ENCODE results near the gene PCDHGA8. TPM values are rescaled to one million over a fixed set of nuclear protein-coding genes. Genes with fewer than 3 reads are reported as not detected.
A peak's percentile ranks its signal among the peaks of the same experiment; 100 is the strongest.
"Not testable (repeated sequence)": the region's sequence is repeated elsewhere in the genome, so short reads cannot be mapped to it uniquely, and the experiment has no call there.

Gene PCDHGA8
- total RNA-seq: 5.7 TPM

- DNase-seq (ENCODE audit: low spot score in 2 of 2): no peak
- no peak for FAIRE-seq
Observed at GRCh38 chr5:141392429-141393198, at the start of gene PCDHGA8. PCDHGA8 (plus strand) TSS chr5:141392633; CDS start chr5:141392814, 181 bp downstream.

DNA sequence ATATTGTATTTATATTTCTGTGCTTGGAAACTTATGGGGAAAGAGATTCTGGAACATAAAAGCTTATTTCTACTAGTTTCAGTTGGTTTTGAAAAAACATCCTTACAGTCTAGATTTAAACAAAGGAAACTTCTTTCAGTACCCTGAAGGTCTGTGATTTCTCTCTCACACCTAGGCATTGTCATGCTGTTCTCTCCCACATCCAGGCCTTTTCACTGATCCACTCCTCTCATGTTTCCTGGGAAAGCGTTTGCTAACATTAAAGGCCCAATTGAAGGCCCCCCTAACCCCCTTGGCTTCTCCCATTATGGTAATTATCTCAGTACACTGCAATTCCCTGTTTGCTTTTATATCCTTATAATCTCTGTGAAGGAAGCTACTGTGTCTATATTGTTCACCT, 49.7 kb upstream of the PCDHGA8 start:
- FAIRE-seq: no peak
- DNase-seq (ENCODE audit: low spot score in 2 of 2): no peak

DNA sequence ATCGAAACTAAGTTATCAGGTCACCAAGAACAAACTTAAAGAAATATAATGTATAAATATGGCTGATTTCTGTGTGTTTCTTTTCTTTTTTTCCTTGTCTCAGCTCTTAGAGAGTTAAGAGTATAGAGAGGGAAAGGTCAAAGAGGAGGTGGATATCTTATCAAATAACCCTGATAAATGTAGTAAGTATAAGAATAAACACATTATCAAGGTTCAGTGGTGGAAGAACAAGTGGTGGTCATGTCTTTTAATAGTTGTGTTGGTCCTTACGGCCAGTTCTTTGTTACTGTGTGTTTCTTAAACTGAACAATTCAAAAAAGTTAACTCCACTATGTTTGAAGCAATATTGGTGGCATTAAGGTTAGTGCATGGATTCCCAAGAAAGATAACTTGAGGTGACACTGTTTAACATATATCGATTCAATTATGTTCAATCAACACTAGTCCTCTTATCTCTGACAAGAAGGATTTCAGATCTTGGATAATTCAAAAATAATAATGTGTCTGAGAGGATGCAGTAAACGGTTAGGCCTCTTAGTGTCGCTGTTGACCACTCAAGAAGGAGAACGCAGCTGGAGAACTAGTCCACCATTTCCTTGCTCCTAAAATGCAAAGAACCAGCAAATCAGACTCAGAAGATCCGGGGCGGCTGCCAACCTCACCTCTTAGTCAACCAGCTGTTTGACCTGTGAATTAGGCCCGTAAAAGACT, 49.0 kb upstream of the PCDHGA8 start, which contains the start of gene PCDHGA3:
TSS of gene PCDHGA3 (plus strand) at position 588 of the 711 bp plus-strand sequence. CDS start 205 bp downstream, outside the sequence.
- DNase-seq (ENCODE audit: low spot score in 2 of 2) (no peak), FAIRE-seq (no peak)

DNA sequence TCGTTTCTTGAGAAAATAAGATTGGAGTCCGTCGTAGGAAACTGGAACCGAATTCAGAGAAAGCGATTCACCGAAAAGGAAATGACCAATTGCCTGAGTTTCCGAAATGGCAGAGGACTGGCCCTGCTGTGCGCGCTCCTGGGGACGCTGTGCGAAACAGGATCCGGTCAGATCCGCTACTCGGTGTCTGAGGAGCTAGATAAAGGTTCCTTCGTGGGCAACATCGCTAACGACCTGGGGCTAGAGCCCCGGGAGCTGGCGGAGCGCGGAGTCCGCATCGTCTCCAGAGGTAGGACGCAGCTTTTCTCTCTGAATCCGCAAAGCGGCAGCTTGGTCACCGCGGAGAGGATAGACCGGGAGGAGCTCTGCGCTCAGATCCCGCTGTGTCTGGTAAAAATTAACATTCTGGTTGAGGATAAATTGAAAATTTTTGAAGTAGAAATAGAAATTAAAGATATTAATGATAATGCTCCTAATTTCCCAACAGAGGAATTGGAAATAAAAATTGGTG, 48.4 kb upstream of the PCDHGA8 start:
- DNase-seq (ENCODE audit: low spot score in 2 of 2): no peak
- FAIRE-seq: no peak

DNA sequence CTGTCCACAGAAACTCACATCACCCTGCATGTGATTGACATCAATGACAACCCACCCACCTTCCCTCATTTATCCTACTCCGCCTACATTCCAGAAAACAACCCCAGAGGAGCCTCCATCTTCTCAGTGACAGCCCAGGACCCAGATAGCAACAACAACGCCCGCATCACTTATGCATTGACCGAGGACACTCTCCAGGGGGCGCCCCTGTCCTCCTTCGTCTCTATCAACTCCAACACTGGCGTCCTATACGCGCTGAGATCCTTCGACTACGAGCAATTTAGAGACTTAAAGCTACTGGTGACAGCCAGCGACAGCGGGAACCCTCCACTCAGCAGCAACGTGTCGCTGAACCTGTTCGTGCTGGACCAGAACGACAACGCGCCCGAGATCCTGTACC, 47.1 kb upstream of the PCDHGA8 start:
- FAIRE-seq: no peak

GRCh38 chr5:141346017-141346416, 46.4 kb upstream of the PCDHGA8 start:
- not testable (repeated sequence) for FAIRE-seq; DNase-seq (ENCODE audit: low spot score in 2 of 2)

More for the DNA sequence above, 47.1 kb upstream of the PCDHGA8 start:
- DNase-seq (ENCODE audit: low spot score in 2 of 2): no peak

GRCh38 chr5:141349917-141350619, 42.4 kb upstream of the PCDHGA8 start, which contains the start of gene PCDHGB1:
PCDHGB1 (plus strand) TSS chr5:141350099; CDS start chr5:141350261, 162 bp downstream.
- DNase-seq (ENCODE audit: low spot score in 2 of 2): peak in 1 of 2 donors; percentile 58

DNA sequence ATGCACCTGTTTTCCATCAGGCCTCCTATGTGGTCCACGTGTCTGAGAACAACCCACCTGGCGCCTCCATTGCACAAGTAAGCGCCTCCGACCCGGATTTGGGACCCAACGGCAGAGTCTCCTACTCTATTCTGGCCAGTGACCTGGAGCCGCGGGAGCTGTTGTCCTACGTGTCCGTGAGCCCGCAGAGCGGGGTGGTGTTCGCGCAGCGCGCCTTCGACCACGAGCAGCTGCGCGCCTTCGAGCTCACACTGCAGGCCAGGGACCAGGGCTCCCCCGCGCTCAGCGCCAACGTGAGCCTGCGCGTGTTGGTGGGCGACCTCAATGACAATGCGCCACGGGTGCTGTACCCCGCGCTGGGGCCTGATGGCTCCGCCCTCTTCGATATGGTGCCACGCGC, 40.8 kb upstream of the PCDHGA8 start:
- FAIRE-seq (no peak), DNase-seq (ENCODE audit: low spot score in 2 of 2) (no peak)

More at GRCh38 chr5:141349917-141350619, 42.4 kb upstream of the PCDHGA8 start, which contains the start of gene PCDHGB1:
- no peak for FAIRE-seq

DNA sequence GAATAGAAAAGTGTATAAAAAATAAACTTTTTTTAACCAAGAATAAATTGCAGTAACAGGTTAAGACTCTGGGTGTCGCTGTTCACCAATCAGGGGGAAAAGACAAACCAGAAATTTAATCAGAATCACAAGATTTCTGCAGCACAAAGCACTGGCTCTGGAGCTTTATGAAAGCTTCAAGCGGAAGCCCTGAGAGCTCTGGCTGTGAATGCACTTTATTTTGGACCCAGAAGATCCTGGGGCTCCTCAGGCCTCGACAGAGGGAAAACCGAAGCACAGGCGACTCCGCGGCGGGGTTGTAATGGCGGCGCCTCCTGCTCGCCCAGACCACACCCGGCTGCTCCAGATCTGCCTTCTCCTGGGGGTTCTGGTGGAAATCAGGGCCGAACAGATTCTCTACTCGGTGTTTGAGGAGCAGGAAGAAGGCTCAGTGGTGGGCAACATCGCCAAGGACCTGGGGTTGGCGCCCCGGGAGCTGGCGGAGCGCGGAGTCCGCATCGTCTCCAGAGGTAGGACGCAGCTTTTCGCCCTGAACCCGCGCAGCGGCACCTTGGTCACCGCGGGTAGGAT, 37.4 kb upstream of the PCDHGA8 start, which contains the start of gene PCDHGA4:
TSS of gene PCDHGA4 (plus strand) at position 122 of the 570 bp plus-strand sequence. CDS start at position 209, 87 bp downstream.
- DNase-seq (ENCODE audit: low spot score in 2 of 2): no peak
- FAIRE-seq: no peak

- FAIRE-seq: no peak
Observed at GRCh38 chr5:141355641-141356040, 36.8 kb upstream of the PCDHGA8 start.

DNA sequence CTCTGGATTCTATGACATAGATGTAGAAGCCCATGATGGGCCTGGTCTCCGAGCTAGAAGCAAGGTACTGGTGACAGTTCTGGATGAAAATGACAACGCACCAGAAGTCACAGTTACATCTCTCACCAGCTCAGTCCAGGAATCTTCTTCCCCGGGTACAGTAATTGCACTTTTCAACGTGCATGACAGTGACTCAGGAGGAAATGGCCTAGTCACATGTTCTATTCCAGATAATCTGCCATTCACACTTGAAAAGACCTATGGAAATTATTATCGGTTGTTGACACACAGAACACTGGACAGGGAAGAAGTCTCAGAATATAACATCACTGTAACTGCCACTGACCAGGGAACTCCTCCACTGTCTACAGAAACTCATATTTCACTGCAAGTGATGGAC, 36.3 kb upstream of the PCDHGA8 start:
- no peak for FAIRE-seq
- DNase-seq (ENCODE audit: low spot score in 2 of 2): no peak

More at GRCh38 chr5:141355641-141356040, 36.8 kb upstream of the PCDHGA8 start:
- no peak for DNase-seq (ENCODE audit: low spot score in 2 of 2)

DNA sequence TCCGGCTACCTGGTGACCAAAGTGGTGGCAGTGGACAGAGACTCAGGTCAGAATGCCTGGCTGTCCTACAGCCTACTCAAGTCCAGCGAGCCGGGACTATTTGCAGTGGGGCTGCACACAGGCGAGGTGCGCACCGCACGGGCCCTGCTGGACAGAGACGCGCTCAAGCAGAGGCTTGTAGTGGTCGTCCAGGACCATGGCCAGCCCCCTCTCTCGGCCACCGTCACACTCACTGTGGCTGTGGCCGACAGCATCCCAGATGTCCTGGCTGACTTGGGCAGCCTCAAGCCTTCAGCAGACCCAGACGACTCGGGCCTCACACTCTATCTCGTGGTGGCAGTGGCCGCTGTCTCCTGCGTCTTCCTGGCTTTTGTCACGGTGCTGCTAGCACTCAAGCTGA, 35.5 kb upstream of the PCDHGA8 start:
- DNase-seq (ENCODE audit: low spot score in 2 of 2) (no peak), FAIRE-seq (no peak)

GRCh38 chr5:141359790-141360426, 32.5 kb upstream of the PCDHGA8 start, which contains the start of gene PCDHGB2:
PCDHGB2 (plus strand) TSS chr5:141359994; CDS start chr5:141360136, 142 bp downstream.
- FAIRE-seq (no peak), DNase-seq (ENCODE audit: low spot score in 2 of 2) (no peak)

GRCh38 chr5:141360685-141361084, 31.7 kb upstream of the PCDHGA8 start:
- no peak for FAIRE-seq
- no peak for DNase-seq (ENCODE audit: low spot score in 2 of 2)

GRCh38 chr5:141362719-141363118, 29.7 kb upstream of the PCDHGA8 start:
- DNase-seq (ENCODE audit: low spot score in 2 of 2) (no peak), FAIRE-seq (no peak)

GRCh38 chr5:141363952-141364660, 28.3 kb upstream of the PCDHGA8 start, which contains the start of gene PCDHGA5:
PCDHGA5 (plus strand) TSS chr5:141364162; CDS start chr5:141364331, 169 bp downstream.
- FAIRE-seq: no peak
- no peak for DNase-seq (ENCODE audit: low spot score in 2 of 2)

DNA sequence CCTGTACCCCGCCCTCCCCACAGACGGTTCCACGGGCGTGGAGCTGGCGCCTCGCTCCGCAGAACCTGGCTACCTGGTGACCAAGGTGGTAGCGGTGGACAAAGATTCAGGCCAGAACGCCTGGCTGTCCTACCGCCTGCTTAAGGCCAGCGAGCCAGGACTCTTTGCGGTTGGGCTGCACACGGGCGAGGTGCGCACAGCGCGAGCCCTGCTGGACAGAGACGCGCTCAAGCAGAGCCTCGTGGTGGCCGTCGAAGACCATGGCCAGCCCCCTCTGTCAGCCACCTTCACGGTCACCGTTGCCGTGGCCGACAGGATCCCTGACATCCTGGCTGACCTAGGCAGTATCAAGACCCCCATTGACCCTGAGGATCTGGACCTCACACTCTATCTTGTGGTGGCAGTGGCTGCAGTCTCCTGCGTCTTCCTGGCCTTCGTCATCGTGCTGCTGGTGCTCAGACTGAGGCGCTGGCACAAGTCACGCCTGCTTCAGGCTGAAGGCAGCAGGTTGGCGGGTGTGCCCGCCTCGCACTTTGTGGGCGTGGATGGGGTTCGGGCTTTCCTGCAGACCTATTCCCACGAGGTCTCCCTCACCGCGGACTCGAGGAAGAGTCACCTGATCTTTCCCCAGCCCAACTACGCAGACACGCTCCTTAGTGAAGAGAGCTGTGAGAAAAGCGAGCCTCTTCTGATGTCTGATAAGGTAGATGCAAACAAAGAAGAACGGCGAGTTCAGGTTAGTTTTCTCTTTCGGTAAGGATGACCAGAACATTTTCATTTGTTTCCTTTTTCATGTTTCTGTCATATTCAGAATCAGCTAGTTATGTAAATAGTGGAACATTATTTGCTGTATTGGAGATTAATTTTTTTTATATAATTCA, 26.2 kb upstream of the PCDHGA8 start:
- FAIRE-seq (no peak), DNase-seq (ENCODE audit: low spot score in 2 of 2) (no peak)

Data from frontal cortex (tissue), 4 donors.